Activated CD4-positive, CD25-positive, alpha-beta regulatory T cell treated with anti-CD3 and anti-CD28 coated beads, Interleukin-2, amount 50 U/mL, for 16 hours (primary cell): ENCODE data around the gene UGT1A7.
"Not testable (repeated sequence)": the region's sequence is repeated elsewhere in the genome, so short reads cannot be mapped to it uniquely, and the experiment has no call there.

Experiments used
- DNase-seq: peaks from one replicate; pipeline ENCODE4 v3.0.0-alpha.2; 2020; ENCODE audit warnings: low read depth, low spot score

UGT1A7 gene

GRCh38 chr2:233680361-233681045 lies 1.2 kb upstream of the UGT1A7 start:
- DNase-seq, result no peak

- DNase-seq, result no peak
Observed at GRCh38 chr2:233684640-233685039, 2.9 kb downstream of the UGT1A7 start.

GRCh38 chr2:233686928-233687327 lies 5.2 kb downstream of the UGT1A7 start:
- no peak for DNase-seq

GRCh38 chr2:233688341-233688740 lies 6.6 kb downstream of the UGT1A7 start:
- DNase-seq, result no peak

- DNase-seq, result no peak
Observed at GRCh38 chr2:233689031-233689430, 7.3 kb downstream of the UGT1A7 start.

- no peak for DNase-seq
Observed at GRCh38 chr2:233689501-233689900, 7.8 kb downstream of the UGT1A7 start.

GRCh38 chr2:233690444-233690843 lies 8.7 kb downstream of the UGT1A7 start:
- no peak for DNase-seq

GRCh38 chr2:233691443-233692433 lies 10.0 kb downstream of the UGT1A7 start:
- DNase-seq, result no peak

GRCh38 chr2:233692648-233693047 lies 10.9 kb downstream of the UGT1A7 start, which contains the start of gene UGT1A6:
Gene UGT1A6, plus strand, starts transcription at chr2:233692890. Its CDS starts 115 bp downstream, at chr2:233693005.
- DNase-seq, result no peak

GRCh38 chr2:233693963-233694362 lies 12.3 kb downstream of the UGT1A7 start:
- DNase-seq, result no peak

- no peak for DNase-seq
Observed at GRCh38 chr2:233698740-233699139, 17.0 kb downstream of the UGT1A7 start.

- DNase-seq, result no peak
Observed at GRCh38 chr2:233699424-233700027, 17.8 kb downstream of the UGT1A7 start.

GRCh38 chr2:233700028-233700635 lies 18.4 kb downstream of the UGT1A7 start:
- DNase-seq, result no peak

GRCh38 chr2:233700842-233701241 lies 19.1 kb downstream of the UGT1A7 start:
- not testable (repeated sequence) for DNase-seq

GRCh38 chr2:233702238-233702637 lies 20.5 kb downstream of the UGT1A7 start:
- no peak for DNase-seq

GRCh38 chr2:233705911-233706506 lies 24.3 kb downstream of the UGT1A7 start:
- DNase-seq, result no peak

- no peak for DNase-seq
Observed at GRCh38 chr2:233706720-233707119, 25.0 kb downstream of the UGT1A7 start.

- DNase-seq, result no peak
Observed at GRCh38 chr2:233707940-233708644, 26.4 kb downstream of the UGT1A7 start.

GRCh38 chr2:233708942-233709341 lies 27.2 kb downstream of the UGT1A7 start:
- DNase-seq, result no peak

- peak; percentile 39 for DNase-seq
Observed at GRCh38 chr2:233711312-233712008, 29.8 kb downstream of the UGT1A7 start.
